Putamen (tissue), 1 donor: ENCODE results near the gene PRR20G.
A peak's percentile ranks its signal among the peaks of the same experiment; 100 is the strongest.
"Not testable (repeated sequence)": the region's sequence is repeated elsewhere in the genome, so short reads cannot be mapped to it uniquely, and the experiment has no call there.

Experiments
- DNase-seq: peaks from one replicate; pipeline ENCODE4 v3.0.0-alpha.2; 2016; ENCODE audit warnings: low spot score

The PRR20G gene

DNA sequence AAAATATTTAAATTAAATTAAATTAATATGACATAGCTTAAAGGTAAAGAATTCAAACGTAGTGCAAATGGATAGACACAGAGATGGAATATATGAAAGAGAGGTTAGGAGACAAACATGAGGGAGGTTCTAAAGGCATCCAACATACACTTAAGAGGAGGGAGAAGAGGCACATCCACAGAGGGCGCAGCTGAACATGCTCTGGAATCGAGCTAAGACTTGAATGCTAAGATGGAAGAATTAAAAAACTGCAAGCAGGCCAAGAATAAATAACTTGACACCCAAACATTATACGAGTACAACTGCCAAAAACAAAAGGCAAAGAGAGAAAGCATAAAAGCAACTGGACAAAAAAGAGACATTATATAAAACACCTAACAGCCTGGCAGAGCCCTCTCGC lies 9.1 kb upstream of the PRR20G start:
- no peak for DNase-seq

DNA sequence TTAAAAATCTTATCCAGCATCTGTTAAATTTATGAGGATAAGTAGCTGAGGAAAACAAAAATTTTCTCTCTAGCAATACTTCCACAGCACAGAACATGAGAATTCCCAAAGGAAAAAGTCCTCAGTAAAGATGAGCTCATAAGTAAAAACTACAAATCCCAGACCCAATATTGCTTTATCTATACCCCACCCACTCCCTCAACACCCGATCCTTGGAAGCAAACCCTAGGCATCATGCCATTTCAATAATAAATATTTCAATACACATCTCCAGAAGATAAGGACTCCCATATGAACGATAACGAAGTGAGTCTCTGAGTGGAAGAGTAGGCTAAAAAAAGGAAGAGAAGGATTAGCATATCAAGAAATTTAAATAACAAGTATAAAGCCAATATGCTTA lies 8.3 kb upstream of the PRR20G start:
- DNase-seq, result no peak

DNA sequence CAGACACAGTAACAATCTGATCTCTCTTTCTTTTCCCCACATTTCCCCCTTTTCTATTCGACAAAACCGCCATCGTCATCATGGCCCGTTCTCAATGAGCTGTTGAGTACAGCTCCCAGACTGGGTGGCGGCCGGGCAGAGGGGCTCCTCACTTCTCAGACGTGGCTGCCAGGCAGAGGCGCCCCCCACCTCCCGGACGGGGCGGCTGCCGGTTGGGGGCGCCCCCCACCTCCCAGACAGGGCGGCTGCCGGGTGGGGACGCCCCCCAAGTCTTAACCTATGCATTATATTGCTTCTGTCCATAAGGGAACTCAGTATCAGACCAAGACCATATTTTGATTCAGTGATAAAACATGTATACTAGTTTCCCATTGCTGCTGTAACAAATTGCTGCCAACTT lies 5.8 kb upstream of the PRR20G start:
- not testable (repeated sequence) for DNase-seq

DNA sequence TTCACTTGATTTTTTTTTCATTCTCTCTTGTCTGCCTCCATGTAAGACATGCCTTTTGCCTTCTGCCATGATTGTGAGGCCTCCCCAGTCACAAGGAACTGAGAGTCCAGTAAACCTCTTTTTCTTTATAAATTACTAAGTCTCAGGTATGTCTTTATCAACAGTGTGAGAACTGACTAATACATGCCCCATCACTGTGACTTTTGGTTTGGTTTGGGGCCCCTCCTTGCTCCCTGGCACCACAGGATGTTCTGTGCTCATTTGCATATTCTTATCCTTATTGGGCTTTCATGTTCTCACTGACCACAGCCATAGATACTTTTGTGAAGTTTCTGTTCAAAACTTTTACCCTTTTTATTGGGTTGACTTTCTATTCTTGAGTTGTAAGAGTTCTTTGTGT lies 3.8 kb upstream of the PRR20G start:
- no peak for DNase-seq

DNA sequence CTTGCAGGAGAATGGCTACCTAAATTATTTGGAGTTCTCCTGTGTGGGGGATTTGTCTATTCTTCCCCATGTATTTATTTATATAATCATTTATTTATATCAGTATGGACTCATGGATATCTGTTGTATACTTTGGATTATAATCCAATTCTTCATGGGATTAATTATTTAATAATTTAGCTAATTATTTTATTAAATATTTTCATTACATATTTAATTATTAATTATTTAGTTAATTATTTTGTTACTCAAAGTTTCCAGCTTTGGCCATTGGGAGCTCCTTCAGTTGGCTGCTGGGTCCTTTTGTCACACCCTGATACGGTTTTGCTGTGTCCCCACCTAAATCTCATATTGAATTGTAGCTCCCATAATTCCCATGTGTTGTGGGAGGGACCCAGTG lies 3.3 kb upstream of the PRR20G start:
- DNase-seq, result no peak

DNA sequence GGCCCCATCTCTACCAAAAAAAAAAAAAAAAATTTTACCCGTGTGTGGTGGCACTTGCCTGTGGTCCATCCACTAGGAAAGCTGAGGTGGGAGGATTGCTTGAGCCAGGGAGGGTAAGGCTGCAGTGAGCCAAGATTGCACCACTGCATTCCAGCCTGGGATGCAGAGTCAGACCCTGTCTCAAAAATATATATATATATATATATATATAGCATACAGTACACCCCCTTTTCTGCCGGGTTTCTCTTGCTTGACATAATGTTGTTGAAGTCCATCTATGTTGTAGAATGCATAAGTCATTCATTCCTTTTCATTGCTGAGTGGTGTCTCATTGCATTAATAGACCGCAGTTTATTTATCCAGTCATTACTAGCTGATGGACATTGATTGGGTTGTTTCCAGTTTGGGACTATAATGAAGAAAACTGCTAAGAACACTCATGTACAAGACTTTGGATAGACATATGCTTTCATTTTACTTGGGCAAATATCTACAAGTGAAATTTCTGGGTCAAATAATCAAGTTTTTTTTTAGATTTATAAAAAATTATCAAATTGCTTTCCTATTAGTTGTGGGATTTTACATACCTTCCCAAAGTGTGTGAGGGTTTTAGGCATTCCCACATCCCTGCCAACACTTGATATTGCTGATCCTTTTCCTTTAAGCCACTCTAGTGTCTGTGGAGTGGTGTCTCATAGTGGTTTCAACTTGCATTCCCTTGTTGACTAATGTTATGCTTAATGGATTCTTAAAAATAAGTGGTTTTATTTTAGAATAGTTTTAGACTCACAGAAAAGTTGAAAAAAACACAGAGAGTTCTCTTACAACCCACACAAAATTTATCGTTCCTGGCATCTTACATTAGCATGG lies 2.1 kb upstream of the PRR20G start:
- DNase-seq, result no peak

DNA sequence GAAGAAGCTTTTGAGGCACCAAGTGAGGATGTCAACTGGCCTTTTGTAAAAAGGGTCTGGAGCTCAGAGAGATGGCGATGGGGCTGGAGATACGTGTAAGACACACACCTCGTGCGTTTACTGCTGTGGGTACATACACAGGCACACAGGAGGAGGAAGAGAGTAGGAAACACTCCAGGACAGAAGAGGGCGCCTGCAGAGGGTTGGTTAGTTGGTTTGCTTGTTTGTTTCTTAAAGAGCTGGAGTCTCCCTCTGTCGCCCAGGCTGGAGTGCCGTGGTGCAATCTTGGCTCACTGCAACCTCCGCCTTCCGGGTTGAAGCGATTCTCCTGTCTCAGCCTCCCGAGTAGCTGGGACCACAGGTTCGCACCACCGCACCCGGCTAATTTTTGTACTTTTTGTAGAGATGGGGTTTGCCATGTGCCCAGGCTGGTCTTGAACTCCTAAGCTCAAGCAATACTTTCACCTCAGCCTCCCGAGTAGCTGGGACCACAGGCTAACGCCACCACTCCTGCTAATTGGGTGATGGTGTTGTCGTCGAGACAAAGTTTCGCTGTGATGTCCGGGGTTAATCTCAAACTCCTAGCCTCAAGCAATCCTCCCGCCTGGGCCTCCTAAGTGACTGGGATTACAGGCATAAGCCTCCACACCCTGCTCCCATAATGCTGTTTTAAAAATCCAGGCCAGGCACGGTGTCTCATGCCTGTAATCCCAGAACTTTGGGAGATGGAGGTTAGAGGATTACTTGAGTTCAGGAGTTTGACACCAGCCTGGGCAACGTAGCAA lies 1.3 kb upstream of the PRR20G start:
- DNase-seq, result no peak

DNA sequence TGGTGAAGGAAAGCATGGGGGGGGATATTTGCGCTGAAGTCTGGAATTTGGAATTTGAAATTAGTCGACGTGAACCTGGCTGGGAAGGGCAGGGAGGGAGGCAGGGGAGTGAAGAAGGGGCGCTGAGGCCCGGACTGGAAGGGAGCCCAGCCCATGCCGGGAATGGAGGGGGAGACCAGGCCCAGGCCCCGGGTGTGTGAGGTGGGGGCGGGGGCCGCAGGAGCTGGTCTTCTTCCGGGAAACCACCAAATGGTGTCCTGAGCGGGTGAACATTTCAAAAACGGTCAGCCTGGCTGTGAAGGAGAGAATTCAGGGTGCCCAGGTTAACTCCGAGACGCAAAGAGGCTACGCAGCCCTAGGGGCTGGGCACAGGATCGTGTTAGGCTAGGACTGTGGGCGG lies 497 bp upstream of the PRR20G start:
- no peak for DNase-seq

DNA sequence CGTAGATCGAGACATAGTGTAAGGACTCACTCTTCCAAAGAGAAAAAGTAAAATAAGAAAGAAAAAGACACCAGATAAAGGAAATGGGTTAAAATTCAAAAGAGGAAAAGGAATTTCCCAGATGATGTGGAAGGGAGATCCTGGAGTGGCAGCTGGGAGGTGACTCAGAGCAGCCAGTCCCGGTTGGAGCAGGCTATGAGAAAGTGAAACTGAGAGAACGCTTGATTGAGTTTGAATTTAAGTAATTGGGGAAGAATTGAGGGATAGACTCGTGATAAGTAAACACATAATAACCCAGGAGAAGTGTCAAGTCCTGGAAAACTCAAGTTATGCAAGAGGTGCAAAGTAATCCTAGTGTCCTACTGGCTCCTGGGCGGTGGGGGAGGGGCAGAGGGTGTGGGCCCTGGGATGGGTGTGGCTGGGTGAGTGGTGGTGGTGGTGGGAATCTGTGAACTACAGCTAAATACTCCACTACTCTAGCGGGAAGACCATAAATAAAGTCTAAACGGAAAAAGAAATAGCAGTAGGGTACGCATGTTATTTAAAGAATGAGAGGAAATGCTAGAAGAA lies 1.2 kb downstream of the PRR20G start:
- DNase-seq, result no peak

DNA sequence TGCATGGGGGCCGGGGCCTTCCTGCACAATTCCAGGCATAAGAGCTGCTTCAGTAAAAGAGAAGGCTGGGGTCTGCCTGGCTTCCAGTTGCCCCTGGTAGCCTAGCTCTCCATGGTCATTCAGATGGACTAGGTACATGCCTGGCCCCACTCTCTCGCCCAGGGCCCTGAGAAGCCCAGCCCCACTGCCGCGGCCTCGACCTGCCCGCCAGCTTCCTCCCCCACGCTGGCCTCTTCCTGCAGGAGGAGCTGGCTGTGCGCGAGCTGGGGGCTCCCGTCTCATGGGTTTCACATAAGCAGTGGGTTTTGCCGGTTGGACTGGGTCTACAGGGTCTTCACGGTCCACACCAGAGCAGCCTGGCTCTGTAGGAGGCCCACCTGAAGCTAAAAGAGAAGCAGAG lies 3.6 kb downstream of the PRR20G start:
- DNase-seq, result no peak

DNA sequence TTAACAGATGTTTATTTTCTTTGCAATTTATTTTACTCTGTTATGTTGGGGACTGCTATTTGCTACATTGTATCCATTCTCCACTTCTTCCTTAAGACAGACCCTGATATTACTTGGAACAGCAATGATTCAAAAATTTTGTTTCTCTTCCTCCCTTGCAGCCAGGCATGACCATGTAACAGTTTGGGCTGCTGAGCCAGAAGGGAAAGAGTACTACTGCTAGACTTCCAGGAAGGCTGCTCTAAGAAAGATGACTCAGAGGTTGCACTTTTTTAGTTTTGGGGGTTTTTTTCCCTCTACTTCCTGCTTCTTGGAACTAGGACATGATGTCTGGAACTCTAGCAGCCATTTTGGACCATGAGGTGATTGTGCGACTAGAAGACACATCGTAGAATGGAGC lies 10.3 kb downstream of the PRR20G start:
- DNase-seq, result no peak

DNA sequence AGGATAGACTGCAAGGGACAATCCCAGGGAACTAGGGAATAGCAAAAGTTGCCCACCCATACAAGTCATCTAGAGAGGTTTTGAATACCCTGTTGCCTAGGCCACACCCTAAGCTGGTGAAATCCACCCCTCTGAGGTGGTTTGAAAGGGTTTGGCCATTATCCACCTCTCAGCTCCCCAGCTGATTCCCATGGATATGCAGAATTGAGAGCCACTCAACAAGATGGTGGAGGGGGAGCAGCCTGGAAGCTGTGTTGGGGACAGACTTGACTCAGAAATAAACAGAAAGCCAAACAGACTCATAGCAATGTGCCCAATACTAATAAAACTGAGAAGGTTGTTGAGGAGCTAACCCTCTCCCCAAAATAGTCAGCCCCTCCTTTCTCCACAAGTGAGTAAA lies 10.9 kb downstream of the PRR20G start:
- DNase-seq, result no peak

DNA sequence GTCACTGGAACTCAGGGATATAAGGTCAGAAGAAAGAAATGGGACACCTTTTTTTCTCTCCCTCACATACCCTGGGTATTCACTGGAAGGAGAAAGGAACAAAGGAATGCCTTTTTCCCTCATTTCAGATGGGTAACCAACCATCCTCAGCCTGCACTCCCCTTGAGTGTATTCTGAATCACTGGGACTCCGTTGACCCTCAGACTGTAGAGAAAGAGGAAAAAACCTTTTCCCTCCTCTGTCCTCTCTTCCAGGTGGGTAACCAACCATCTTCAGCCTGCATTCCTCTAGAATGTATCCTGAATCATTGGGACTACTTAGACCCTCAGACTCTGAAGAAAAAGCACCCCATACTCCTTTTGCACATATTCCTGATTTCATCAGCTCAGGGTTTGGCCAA lies 11.4 kb downstream of the PRR20G start:
- no peak for DNase-seq

DNA sequence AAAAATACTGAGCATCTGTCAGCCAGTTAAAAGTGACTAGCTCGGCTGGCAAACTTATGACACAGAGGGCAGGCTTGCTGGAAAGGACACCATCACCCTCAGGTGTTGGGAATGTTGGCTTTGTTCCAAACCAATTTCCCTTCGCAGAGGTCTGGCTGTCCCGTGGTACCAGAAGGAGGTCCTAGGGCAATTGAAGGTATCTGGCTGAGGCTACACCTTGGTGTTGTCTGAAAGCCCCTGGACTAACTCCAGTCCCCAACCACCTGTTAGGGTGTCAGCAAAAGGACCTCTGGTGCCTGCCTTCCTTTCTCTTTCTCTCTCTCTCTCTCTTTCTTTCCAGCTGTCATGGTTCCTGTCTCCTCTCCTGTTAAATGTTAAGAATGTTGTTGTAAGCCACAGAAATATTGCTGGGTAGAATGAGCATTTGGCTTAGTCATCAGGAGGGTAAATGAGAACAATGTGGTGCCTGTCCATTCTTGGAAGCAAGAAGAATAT lies 12.5 kb downstream of the PRR20G start:
- DNase-seq, result no peak

DNA sequence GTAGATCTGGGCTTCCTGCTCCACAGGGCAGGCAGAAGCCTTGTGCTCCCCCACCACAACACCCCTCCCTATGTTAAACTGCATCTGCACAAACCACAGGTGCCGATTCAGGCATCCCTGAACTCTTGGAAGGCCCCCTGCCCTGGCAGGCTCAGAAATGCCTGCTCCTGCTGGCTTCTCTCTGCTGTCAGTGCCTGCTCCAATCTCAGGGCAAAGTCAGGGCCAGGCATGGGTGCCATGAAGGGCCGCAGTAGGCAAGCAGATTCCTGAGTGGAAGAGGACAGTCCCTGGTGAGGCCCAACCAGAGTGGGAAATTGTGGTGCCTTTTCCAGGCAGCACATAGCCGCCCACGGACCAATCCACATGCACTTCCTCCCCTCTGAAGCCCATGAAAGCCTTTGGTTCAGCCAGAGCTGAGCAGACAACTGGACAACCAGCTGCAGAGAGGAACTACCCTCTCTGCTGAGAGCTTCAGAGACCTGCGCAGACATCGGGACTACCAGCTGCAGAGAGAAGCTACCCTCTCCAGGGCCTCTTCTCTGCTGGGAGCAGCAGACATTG lies 13.6 kb downstream of the PRR20G start:
- no peak for DNase-seq

DNA sequence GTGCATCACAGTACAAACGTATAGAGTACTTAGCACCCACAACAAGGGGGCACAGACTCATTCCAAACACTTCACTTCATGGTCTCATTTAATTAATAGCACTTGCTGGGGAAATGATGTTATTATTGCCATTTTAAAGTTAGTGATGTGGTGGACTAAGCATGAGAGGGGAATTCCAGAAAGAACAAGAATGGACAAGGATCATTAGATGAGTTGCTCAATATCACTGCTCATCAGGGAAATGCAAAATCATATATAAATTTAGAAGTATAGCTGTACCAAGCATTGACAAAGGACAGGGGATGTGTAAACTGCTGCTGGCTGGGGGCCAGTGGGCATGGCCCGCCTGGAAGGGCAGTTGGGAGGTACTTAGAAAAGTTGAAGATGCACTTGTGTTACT lies 14.6 kb downstream of the PRR20G start:
- DNase-seq, result no peak

DNA sequence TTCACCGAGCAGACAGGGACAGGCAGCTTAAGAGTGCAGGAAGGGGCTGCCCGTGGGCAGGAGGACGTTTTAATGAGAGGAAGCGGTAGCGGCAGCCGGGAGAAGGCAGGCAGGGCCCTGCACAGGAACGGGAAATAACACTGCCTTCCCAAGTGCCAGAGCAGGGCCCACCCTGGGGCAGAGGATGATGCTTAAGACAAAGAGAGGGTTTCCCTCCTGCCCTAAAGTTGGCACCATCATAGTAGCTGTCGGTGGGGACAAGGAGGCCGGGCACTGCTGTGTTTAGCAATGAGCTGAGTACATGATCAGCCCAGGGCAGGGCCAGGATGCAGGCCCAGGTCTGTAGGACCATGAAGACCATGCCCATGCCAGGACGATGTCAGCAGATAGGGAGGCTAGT lies 21.7 kb downstream of the PRR20G start:
- DNase-seq, result no peak

DNA sequence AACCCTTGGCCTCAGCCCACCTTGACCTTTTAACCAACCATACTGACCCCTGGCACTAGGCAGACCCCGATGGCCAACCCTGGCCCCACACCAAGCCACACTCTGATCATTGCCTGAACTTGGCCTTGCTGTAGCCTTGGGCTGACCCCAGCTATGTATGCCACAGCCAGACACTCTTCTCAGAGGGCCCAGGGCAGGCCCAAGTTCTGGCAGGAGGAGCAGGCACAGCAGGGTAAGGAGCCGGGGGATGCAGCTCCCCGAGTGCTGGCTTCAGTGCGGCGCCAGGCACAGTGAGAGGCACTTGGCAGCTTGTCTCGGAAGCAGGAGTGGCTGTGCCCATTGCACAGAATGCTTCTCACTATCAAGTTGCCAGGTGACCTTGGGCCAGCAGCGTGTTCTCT lies 22.3 kb downstream of the PRR20G start:
- no peak for DNase-seq

DNA sequence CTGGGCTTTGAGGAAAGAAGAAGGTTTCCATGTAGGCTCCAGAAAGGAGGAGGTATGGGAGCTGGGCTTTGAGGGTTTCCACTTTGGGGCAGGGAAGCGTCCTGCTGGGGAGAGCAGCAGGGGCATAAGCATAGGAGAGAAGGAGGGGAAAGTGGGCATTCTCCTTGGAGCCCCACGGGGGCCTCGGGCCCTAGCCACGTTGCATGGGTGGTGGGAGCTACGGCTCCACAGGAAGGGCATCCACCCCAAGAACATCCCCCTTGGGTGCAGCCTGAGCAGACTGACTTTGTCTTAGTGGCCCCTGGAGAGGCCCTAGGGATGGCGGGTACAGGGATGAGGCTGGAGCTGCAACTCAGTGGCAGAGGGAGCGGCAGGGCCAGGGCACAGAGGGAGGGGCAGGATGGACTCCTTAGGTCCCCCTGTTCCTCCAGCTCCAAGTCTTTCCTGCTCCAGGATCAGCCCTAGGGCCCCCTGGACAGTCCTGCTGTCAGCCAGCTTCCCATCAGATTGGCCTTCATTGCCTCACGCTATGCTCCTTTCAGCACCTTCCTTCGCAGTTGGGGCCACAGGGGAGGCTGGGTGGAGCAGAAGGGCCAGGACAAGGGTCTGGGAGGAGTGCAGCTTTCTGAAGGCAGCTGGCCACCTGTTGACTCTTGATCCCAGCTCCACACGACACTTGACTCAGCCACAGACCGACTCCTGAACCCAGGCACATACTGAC lies 22.9 kb downstream of the PRR20G start:
- no peak for DNase-seq

DNA sequence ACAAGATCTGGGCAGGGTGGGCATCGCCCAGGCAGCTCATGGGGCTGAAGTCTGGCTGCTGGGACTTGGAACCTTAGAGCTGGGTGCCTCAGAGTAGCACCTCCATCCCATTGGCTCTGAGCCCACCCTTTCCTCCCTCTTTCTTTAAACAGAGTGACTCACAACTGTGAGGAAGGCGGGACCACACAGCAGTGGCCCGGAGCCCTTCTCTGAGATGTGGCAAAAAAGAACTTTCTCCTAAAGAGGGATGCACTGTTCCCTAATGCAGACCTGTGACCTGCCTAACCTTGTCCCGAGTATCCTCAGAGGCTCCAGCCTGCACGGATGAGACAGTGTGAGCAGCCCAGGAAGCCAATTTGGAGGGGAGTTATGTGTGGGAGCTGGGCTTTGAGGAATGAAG lies 23.6 kb downstream of the PRR20G start:
- no peak for DNase-seq

DNA sequence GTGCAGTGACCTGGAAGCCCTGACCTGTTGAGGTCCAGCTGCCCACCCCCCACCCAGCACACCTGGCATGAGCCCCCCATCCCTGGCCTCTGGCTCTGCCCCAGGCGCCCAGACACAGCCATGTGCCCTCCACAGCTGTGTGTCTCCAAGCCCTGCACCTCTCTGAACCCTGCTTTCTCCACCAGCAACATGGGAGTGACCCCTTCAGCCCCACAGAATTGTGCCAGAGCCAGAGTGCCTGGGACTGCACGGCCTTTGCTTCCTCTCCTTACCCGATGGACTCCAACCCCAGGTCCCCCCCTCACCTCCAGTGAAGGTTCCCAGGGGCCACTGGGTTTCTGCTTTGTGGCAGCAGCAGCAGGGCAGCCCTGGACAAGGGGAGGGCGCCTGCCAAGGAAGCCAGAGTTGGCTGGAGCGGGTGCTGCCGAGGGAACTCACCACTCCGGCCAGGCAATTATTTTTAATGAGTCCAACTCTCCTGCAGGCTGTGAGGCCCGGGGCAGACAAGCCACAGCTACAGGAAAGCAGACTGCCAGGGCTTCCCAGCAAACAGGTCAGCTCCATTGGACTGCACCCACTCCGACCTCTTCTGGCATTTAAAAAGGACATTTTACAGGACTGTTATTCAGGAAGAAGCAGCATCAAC lies 24.1 kb downstream of the PRR20G start:
- peak; percentile 9 for DNase-seq
